Stomach (tissue), 9 donors: ENCODE measurements around the gene CD46. TPM values are rescaled to one million over a fixed set of nuclear protein-coding genes. Genes with fewer than 3 reads are reported as not detected.

Experiments used
- DNase-seq, 2 donors: peaks; one replicate each; pipeline versions ENCODE4 v3.0.0 to v3.0.0-alpha.2; 2013 to 2019
- H3K27ac ChIP-seq, 5 donors: fragments of 200-600 bp in 4 of 5; sonication (generic) in 4 of 5; one replicate each; pipeline ENCODE4 v1.5.1; 2013 to 2019; ENCODE audit warnings: mild to moderate bottlenecking in 1 of 5, moderate library complexity in 1 of 5
- H3K27me3 ChIP-seq, 3 donors: fragments of 200-600 bp; sonication (generic); one replicate each; pipeline ENCODE4 v1.5.1; 2017 to 2019; ENCODE audit warnings: mixed run types in 1 of 3
- H3K36me3 ChIP-seq, 4 donors: fragments of 200-600 bp; sonication (generic); 1 replicate in 3 of 4; 2 replicates in 1 of 4; pipeline ENCODE4 v1.5.1; 2016 to 2019
- H3K4me1 ChIP-seq, 4 donors: fragments of 200-600 bp; sonication (generic); one replicate each; pipeline ENCODE4 v1.5.1; 2016 to 2019
- H3K4me3 ChIP-seq, 4 donors: fragments of 200-600 bp; sonication (generic) in 3 of 4; one replicate each; pipeline ENCODE4 v1.5.1; 2016 to 2019; ENCODE audit warnings: mild to moderate bottlenecking in 1 of 4
- H3K9me3 ChIP-seq, 4 donors: fragments of 200-600 bp; sonication (generic); one replicate each; pipeline ENCODE4 v1.5.1; 2016 to 2019
- CTCF ChIP-seq, 7 experiments: fragments of 450-650 bp in 4 of 7; fragments of 200-600 bp in 3 of 7; sonication (generic) in 3 of 7; IDR thresholded peaks; one replicate each; pipeline ENCODE4 v1.5.1; 2016 to 2019; ENCODE audit warnings: antibody characterized with exemption in 7 of 7, control low read depth in 2 of 7, mild to moderate bottlenecking in 1 of 7
- EP300 ChIP-seq: sonication (generic); formaldehyde crosslinking; IDR thresholded peaks from one replicate; pipeline ENCODE4 v1.6.1; 2017; ENCODE audit warnings: antibody characterized with exemption
- POLR2A ChIP-seq, 4 donors: fragments of 450-650 bp; IDR thresholded peaks; one replicate each; pipeline ENCODE4 v1.6.1; 2016; ENCODE audit warnings: antibody characterized with exemption in 4 of 4, control low read depth in 2 of 4, mild to moderate bottlenecking in 1 of 4, moderate library complexity in 1 of 4
- POLR2AphosphoS5 ChIP-seq, 3 donors: sonication (generic); formaldehyde crosslinking; IDR thresholded peaks; one replicate each; pipeline ENCODE4 v1.6.1; 2016; ENCODE audit warnings: antibody characterized with exemption in 3 of 3
- WGBS, 5 donors: extraction: QIAGEN DNeasy Blood & Tissue Kit in 3 of 5; methylation state at CpG; one replicate each; pipeline versions ENCODE4 v1.1.5 to v1.1.7; 2013 to 2018; 5-methylcytosine and 5-hydroxymethylcytosine counted together
- intact Hi-C: fragments of 100-400 bp; cut with DNase I; formaldehyde crosslinking; loops from one replicate; pipeline ENCODE4 v1.15.1; 2023; ENCODE audit warnings: low total_unique reads
- polyA plus RNA-seq, 3 donors: library from polyadenylated mRNA; stranded (reverse); fragments of 200-250 nt; gene quantifications; one replicate each; pipeline ENCODE4 v1.2.3, GENCODE V29; 2013
- total RNA-seq, 5 donors: library from RNA; depleted of rRNA; stranded (reverse); fragments of >200 nt; gene quantifications; one replicate each; pipeline versions ENCODE4 v1.1.0 to v1.2.3, GENCODE V29; 2014 to 2016
- donor health status: healthy with polysubstance abuse.
- donor health status: Bipolar disorder and iron deficiency.
- donor health status: healthy.

Gene CD46
- total and polyA plus RNA-seq, 8 donors, result 25.2 to 424 (median 96.5) TPM

DNA sequence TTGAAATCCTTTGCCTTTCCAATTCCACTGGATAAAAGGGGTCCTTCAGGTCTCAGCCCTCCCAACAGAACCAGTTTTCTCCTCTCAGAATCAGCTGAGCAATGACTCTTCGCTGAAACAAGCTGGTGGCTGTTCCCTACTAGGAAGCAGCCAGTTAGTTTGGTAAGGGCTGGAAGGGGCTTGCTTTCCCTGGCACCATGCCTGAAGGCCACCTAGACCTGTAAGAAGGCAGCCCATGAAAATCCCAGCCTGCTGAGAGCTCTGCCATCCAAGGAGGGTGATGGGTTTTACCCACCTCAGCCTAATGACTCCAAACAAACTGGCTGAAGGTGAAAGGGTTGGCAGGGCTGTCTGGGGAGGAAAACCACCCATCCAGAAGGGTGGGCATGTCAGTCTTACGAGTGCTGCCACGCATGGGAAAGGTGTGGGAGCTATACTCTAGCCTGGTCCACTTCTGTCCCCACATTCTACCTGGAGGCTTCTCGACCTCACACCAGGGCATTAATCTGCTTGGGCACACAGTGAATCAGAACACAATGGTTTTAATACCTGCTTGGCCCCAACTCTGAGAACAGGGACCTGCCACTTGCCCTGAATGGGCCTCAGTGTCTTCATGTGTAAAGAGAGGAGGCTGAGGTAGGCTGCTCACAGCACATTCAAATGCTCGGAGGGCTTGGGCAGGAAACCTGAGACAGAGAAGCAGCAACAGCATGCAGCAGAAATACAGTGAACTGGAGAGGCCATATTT is 53.0 kb downstream of the CD46 start:
- 70 to 89% (median 83%) methylated on average over 5 of the region's 5 CpGs for WGBS, 5 donors

DNA sequence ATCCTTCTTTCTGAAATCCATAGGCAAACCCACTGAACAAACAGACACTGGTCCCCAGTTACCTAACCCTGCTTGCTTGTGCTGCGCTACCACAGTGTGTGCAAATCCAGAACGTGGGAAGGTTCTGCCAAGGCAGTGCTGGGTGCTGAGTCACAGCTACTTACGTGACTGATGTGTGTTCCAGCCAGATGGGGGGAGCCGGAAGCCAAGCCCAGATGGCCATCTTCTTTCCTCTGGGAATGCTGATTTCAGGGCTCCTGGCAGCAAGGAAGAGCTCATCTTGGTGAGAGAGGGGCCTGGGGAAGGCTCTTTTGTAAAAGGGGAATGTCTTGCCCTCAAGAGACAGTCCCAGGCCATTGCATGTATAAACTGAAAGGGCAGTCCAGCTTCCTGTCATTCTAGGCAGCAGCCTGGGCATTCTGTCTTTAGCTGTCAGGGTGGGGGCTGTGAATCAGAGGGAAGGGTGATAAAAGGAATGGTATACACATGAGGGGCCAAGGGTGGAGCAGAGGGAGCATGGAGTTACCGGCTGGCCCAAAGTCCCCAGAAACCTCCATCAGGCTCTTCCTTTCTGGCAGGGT is 54.1 kb downstream of the CD46 start:
- WGBS, 5 donors, result 15 to 45% (median 30%) methylated on average over 5 of the region's 5 CpGs
- no peaks in the 10 kb centered on the region for H3K27me3 ChIP-seq
- TF ChIP-seq CTCF (IDR thresholded peaks at IDR 0.05) (no peak), POLR2AphosphoS5 (IDR thresholded peaks at IDR 0.05) (peak; percentile 76 to 92 (median 78))
- H3K4me1 ChIP-seq, result peaks cover 66 to 95% (median 76%) of the 10 kb centered on the region in 4 donors
- H3K9me3 ChIP-seq, result no peaks in the 10 kb centered on the region
- H3K4me3 ChIP-seq, result peak overlapping the region in 1 of 4 donors; percentile 13
- H3K36me3 ChIP-seq, result peaks cover 81 to 100% (median 100%) of the 10 kb centered on the region in 4 donors
- peak in 1 of 2 donors; percentile 72 for DNase-seq
- peak overlapping the region; percentile 61 to 98 (median 97) for H3K27ac ChIP-seq
- intact Hi-C loops, result no loop called here

More for the DNA sequence above, 53.0 kb downstream of the CD46 start:
- intact Hi-C loops, result no loop called here
- Histone ChIP-seq H3K4me3 (peak overlapping the region in 1 of 4 donors; percentile 3), H3K4me1 (peaks cover 56 to 93% (median 70%) of the 10 kb centered on the region in 4 donors), H3K36me3 (peaks cover 81 to 99% (median 98%) of the 10 kb centered on the region in 4 donors), H3K27me3 (no peaks in the 10 kb centered on the region), H3K9me3 (no peaks in the 10 kb centered on the region), H3K27ac (peak overlapping the region; percentile 37 to 98 (median 97))
- no peak for DNase-seq
- TF ChIP-seq POLR2AphosphoS5 (IDR thresholded peaks at IDR 0.05), result no peak
- TF ChIP-seq CTCF (IDR thresholded peaks at IDR 0.05), result no peak
- no peak for TF ChIP-seq EP300

DNA sequence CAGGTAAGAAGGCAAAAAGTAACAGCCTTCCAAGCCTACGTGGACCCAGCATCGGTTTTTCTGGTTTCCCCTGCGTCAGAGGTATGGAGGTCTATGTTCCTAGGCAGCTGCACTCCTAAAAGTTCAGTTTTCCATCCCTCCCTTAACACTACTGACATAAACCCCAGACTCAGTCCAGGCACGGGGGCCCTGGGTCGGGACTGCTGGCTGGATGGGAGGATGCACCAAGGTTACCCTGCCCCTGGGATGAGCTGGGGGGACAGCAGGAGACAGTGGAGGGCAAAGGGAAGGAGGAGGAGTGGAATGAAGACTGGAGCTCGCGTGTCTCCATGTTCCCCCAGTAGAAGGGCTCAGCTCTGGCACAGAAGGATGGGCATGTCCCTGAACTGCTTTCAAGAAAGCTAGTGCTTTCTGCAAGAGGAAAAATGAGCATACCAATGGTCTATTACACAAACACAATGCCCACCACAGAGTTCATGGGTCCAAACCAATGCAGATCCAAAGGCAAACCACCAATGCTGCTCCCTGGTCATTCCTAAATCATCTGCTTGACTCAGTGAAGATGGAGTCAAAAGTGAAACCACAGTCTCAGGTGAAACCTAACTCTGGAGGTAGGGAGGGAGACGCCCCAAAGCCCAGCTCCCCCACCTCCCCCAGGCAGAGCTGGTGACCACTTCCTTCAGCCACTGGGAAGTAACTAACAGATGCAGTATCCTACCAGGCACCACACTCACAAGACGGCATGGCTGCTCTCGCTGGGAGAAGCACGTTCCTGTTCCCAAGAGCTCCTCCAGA is 54.9 kb downstream of the CD46 start:
- WGBS, 5 donors, result 74 to 87% (median 76%) methylated on average over 8 to 11 of the region's 11 CpGs
- peak overlapping the region; percentile 61 to 98 (median 97) for H3K27ac ChIP-seq
- H3K4me1 ChIP-seq, result peaks cover 74 to 96% (median 84%) of the 10 kb centered on the region in 4 donors
- no peaks in the 10 kb centered on the region for H3K27me3 ChIP-seq
- DNase-seq, result no peak
- H3K9me3 ChIP-seq, result no peaks in the 10 kb centered on the region
- TF ChIP-seq EP300, result no peak
- no peak for TF ChIP-seq CTCF (IDR thresholded peaks at IDR 0.05)
- no peak for TF ChIP-seq POLR2AphosphoS5 (IDR thresholded peaks at IDR 0.05)
- no peak for TF ChIP-seq POLR2A (IDR thresholded peaks at IDR 0.05)
- H3K36me3 ChIP-seq, result peaks cover 85 to 100% (median 100%) of the 10 kb centered on the region in 4 donors
- H3K4me3 ChIP-seq, result peak overlapping the region in 2 of 4 donors; percentile 5 to 13
- intact Hi-C loops, result no loop called here

- Histone ChIP-seq H3K27me3 (no peaks in the 10 kb centered on the region), H3K9me3 (no peaks in the 10 kb centered on the region), H3K27ac (peak overlapping the region; percentile 61 to 98 (median 97)), H3K4me3 (peak overlapping the region in 2 of 4 donors; percentile 3 to 5), H3K36me3 (peaks cover 84 to 100% (median 98%) of the 10 kb centered on the region in 4 donors), H3K4me1 (peaks cover 80 to 98% (median 90%) of the 10 kb centered on the region in 4 donors)
- WGBS, 5 donors, result 19 to 67% (median 42%) methylated on average over 1 of the region's 1 CpG
- no peak for TF ChIP-seq POLR2AphosphoS5 (IDR thresholded peaks at IDR 0.05)
- TF ChIP-seq EP300, result no peak
- no peak for TF ChIP-seq POLR2A (IDR thresholded peaks at IDR 0.05)
- TF ChIP-seq CTCF (IDR thresholded peaks at IDR 0.05), result no peak
- DNase-seq, result no peak
- intact Hi-C loops, result no loop called here
Measured at GRCh38 chr1:207807326-207807689, 55.5 kb downstream of the CD46 start.
